Measurements from ENCODE around the gene RNLS. TPM values are rescaled to one million over a fixed set of nuclear protein-coding genes. Genes with fewer than 3 reads are reported as not detected.

RNLS gene
- total and polyA plus RNA-seq, 8 donors: 2.5 to 6.4 (median 5.9) TPM

- no peak overlapping the region for H3K4me3 ChIP-seq
- no peak for TF ChIP-seq CTCF (IDR thresholded peaks at IDR 0.05)
- H3K4me1 ChIP-seq: peaks cover 0 to 14% (median 9%) of the 10 kb centered on the region in 3 donors
- DNase-seq (peak in 4 of 6 donors; percentile 49 to 61 (median 56)), FAIRE-seq (no peak), ATAC-seq (peak; percentile 84 to 95 (median 93))
- 26 to 33% methylated on average over 2 of the region's 2 CpGs for WGBS, 2 donors
- no peaks in the 10 kb centered on the region for H3K9me3 ChIP-seq
- no peaks in the 10 kb centered on the region for H3K27me3 ChIP-seq
- intact Hi-C loops (cut with DNase I): no loop called here
- no peaks in the 10 kb centered on the region for H3K36me3 ChIP-seq
- peak overlapping the region in 1 of 4 donors; percentile 14 for H3K27ac ChIP-seq
Observed at GRCh38 chr10:88473989-88474883, 108.9 kb downstream of the RNLS start.

DNA sequence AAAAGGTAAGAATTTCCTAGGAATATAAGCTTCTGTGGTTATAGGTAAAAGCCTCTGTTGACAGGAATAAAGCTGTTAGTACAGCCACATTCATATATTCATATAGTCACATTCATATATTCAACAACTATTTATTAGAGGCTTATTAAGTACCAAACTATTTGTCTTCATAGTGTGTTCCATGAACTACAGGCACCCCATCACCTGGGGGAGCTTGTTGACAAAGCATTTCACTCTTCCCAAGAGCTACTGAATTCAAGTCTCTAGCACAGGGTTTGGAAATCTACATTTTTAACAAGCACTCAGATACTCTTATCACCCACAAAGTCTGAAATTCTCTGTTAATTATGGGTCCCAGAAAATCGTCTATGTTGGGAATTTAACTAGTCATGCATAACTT is 110.6 kb downstream of the RNLS start:
- TF ChIP-seq CTCF (IDR thresholded peaks at IDR 0.05): no peak
- FAIRE-seq (no peak), DNase-seq (no peak), ATAC-seq (no peak)
- WGBS, 2 donors: 67 to 76% methylated on average over 1 of the region's 1 CpG
- intact Hi-C loops (cut with DNase I): no loop called here
- peaks cover 0 to 14% (median 9%) of the 10 kb centered on the region in 3 donors for H3K4me1 ChIP-seq
- no peaks in the 10 kb centered on the region for H3K27me3 ChIP-seq
- H3K9me3 ChIP-seq: no peaks in the 10 kb centered on the region
- no peak overlapping the region for H3K27ac ChIP-seq
- no peaks in the 10 kb centered on the region for H3K36me3 ChIP-seq
- H3K4me3 ChIP-seq: no peak overlapping the region

- TF ChIP-seq CTCF (IDR thresholded peaks at IDR 0.05): no peak
- H3K27ac ChIP-seq: no peak overlapping the region
- 18 to 36% methylated on average over 1 of the region's 1 CpG for WGBS, 2 donors
- FAIRE-seq: no peak
- H3K27me3 ChIP-seq: no peaks in the 10 kb centered on the region
- no peaks in the 10 kb centered on the region for H3K9me3 ChIP-seq
- no peak for ATAC-seq
- no peak overlapping the region for H3K4me3 ChIP-seq
- intact Hi-C loops (cut with DNase I): no loop called here
- H3K36me3 ChIP-seq: no peaks in the 10 kb centered on the region
- no peak for DNase-seq
- peaks cover 0 to 14% (median 9%) of the 10 kb centered on the region in 3 donors for H3K4me1 ChIP-seq
Observed at GRCh38 chr10:88471899-88472298, 111.2 kb downstream of the RNLS start.

GRCh38 chr10:88467835-88468485 is 115.2 kb downstream of the RNLS start:
- H3K9me3 ChIP-seq: no peaks in the 10 kb centered on the region
- H3K27me3 ChIP-seq: no peaks in the 10 kb centered on the region
- intact Hi-C loops (cut with DNase I): no loop called here
- ATAC-seq (no peak), FAIRE-seq (no peak), DNase-seq (no peak)
- no peak overlapping the region for H3K27ac ChIP-seq
- no peaks in the 10 kb centered on the region for H3K36me3 ChIP-seq
- WGBS, 2 donors: 47 to 51% methylated on average over 4 of the region's 4 CpGs
- H3K4me1 ChIP-seq: peaks cover 0 to 3% (median 0%) of the 10 kb centered on the region in 3 donors
- H3K4me3 ChIP-seq: no peak overlapping the region
- no peak for TF ChIP-seq CTCF (IDR thresholded peaks at IDR 0.05)
